Chondrocyte (in vitro differentiated cells): ENCODE data around the gene KRT35. TPM values are rescaled to one million over a fixed set of nuclear protein-coding genes. Genes with fewer than 3 reads are reported as not detected.

Experiments used
- DNase-seq: peaks from one replicate; pipeline ENCODE4 v3.0.0; 2021; ENCODE audit warnings: mixed read lengths, low spot score
- H3K27ac Mint-ChIP-seq: one replicate; pipeline ENCODE4 v1.8.0; 2021; ENCODE audit warnings: mild to moderate bottlenecking, moderate library complexity, mixed read lengths; ENCODE audit not compliant: unreplicated experiment
- H3K27me3 Mint-ChIP-seq: 2 replicates; pipeline ENCODE4 v1.8.0; 2021; ENCODE audit warnings: low read depth, mixed read lengths
- H3K36me3 Mint-ChIP-seq: 2 replicates; pipeline ENCODE4 v1.8.0; 2021; ENCODE audit warnings: low read depth, mixed read lengths
- H3K4me1 Mint-ChIP-seq: 2 replicates; pipeline ENCODE4 v1.8.0; 2021; ENCODE audit warnings: low read depth, mild to moderate bottlenecking, mixed read lengths
- H3K4me3 Mint-ChIP-seq: one replicate; pipeline ENCODE4 v1.8.0; 2021; ENCODE audit warnings: mild to moderate bottlenecking, moderate library complexity, mixed read lengths; ENCODE audit not compliant: unreplicated experiment
- H3K9me3 Mint-ChIP-seq: 2 replicates; pipeline ENCODE4 v1.8.0; 2021; ENCODE audit warnings: low read depth, mixed read lengths
- CTCF ChIP-seq: fragments of 200-600 bp; sonication (generic); IDR thresholded peaks from 2 replicates; pipeline ENCODE4 v1.5.0; 2021; ENCODE audit warnings: antibody characterized with exemption, mild to moderate bottlenecking, moderate library complexity
- total RNA-seq: library from RNA; stranded (reverse); gene quantifications from 3 replicates; pipeline ENCODE4 v1.2.1, GENCODE V29; 2021

KRT35 gene
- total RNA-seq, 1 donor from 2014 or later: not detected

GRCh38 chr17:41504246-41504977 lies 23.5 kb upstream of the KRT35 start:
- TF ChIP-seq CTCF: no peak
- Mint-ChIP-seq H3K27me3 (no peaks in the 10 kb centered on the region), H3K4me1 (peaks cover 4% of the 10 kb centered on the region), H3K9me3 (no peaks in the 10 kb centered on the region), H3K27ac (no peak overlapping the region), H3K36me3 (no peaks in the 10 kb centered on the region), H3K4me3 (no peak overlapping the region)
- DNase-seq: no peak

- Mint-ChIP-seq H3K27me3 (peaks cover 2% of the 10 kb centered on the region), H3K27ac (no peak overlapping the region), H3K4me1 (peaks cover 4% of the 10 kb centered on the region), H3K36me3 (no peaks in the 10 kb centered on the region), H3K9me3 (no peaks in the 10 kb centered on the region), H3K4me3 (no peak overlapping the region)
- TF ChIP-seq CTCF: no peak
- DNase-seq: no peak
These were observed 22.3 kb upstream of the KRT35 start for GRCh38 chr17:41503202-41503601.

- no peaks in the 10 kb centered on the region for H3K9me3 Mint-ChIP-seq
- peaks cover 6% of the 10 kb centered on the region for H3K4me1 Mint-ChIP-seq
- H3K27me3 Mint-ChIP-seq: peaks cover 3% of the 10 kb centered on the region
- no peak overlapping the region for H3K27ac Mint-ChIP-seq
- DNase-seq: no peak
- TF ChIP-seq CTCF: no peak
- H3K4me3 Mint-ChIP-seq: no peak overlapping the region
- H3K36me3 Mint-ChIP-seq: no peaks in the 10 kb centered on the region
These were observed 19.4 kb upstream of the KRT35 start for GRCh38 chr17:41500131-41500911.

GRCh38 chr17:41499714-41500113 lies 18.8 kb upstream of the KRT35 start:
- TF ChIP-seq CTCF: no peak
- Mint-ChIP-seq H3K27ac (no peak overlapping the region), H3K36me3 (no peaks in the 10 kb centered on the region), H3K4me3 (no peak overlapping the region), H3K4me1 (peaks cover 8% of the 10 kb centered on the region), H3K9me3 (no peaks in the 10 kb centered on the region), H3K27me3 (peaks cover 3% of the 10 kb centered on the region)
- DNase-seq: no peak

GRCh38 chr17:41498276-41498675 lies 17.3 kb upstream of the KRT35 start:
- no peak for TF ChIP-seq CTCF
- H3K27me3 Mint-ChIP-seq: peaks cover 3% of the 10 kb centered on the region
- H3K36me3 Mint-ChIP-seq: no peaks in the 10 kb centered on the region
- H3K27ac Mint-ChIP-seq: no peak overlapping the region
- H3K9me3 Mint-ChIP-seq: no peaks in the 10 kb centered on the region
- no peak for DNase-seq
- H3K4me1 Mint-ChIP-seq: peaks cover 13% of the 10 kb centered on the region
- H3K4me3 Mint-ChIP-seq: no peak overlapping the region
